Gastroesophageal sphincter (tissue), 4 donors: ENCODE data around the gene PIGX. TPM values are rescaled to one million over a fixed set of nuclear protein-coding genes. Genes with fewer than 3 reads are reported as not detected.

Source experiments
- ATAC-seq: fragments of 150-250 bp; one replicate; pipeline ENCODE4 v1.9.1; 2016; ENCODE audit warnings: mild to moderate bottlenecking, moderate library complexity
- H3K27ac ChIP-seq, 4 donors: fragments of 200-600 bp; sonication (generic) in 3 of 4; 1 replicate in 3 of 4; 2 replicates in 1 of 4; pipeline ENCODE4 v1.5.1; 2016 to 2019
- H3K27me3 ChIP-seq: fragments of 200-600 bp; sonication (generic); one replicate; pipeline ENCODE4 v1.5.1; 2019
- H3K36me3 ChIP-seq, 2 donors: fragments of 200-600 bp; sonication (generic); one replicate each; pipeline ENCODE4 v1.5.1; 2019; ENCODE audit warnings: control low read depth in 1 of 2
- H3K4me1 ChIP-seq, 3 donors: fragments of 200-600 bp; sonication (generic); 1 replicate in 2 of 3; 2 replicates in 1 of 3; pipeline ENCODE4 v1.5.1; 2016 to 2019; ENCODE audit warnings: control low read depth in 2 of 3
- H3K4me3 ChIP-seq, 2 donors: fragments of 200-600 bp; sonication (generic); one replicate each; pipeline ENCODE4 v1.5.1; 2019; ENCODE audit warnings: mild to moderate bottlenecking in 1 of 2, moderate library complexity in 1 of 2
- H3K9me3 ChIP-seq, 3 donors: fragments of 200-600 bp; sonication (generic); one replicate each; pipeline ENCODE4 v1.5.1; 2017 to 2019; ENCODE audit warnings: control low read depth in 2 of 3
- EP300 ChIP-seq: sonication (generic); formaldehyde crosslinking; IDR thresholded peaks from one replicate; pipeline ENCODE4 v1.6.1; 2017; ENCODE audit warnings: antibody characterized with exemption, mild to moderate bottlenecking
- POLR2A ChIP-seq, 2 donors: fragments of 450-650 bp; IDR thresholded peaks; one replicate each; pipeline ENCODE4 v1.6.1; 2017; ENCODE audit warnings: antibody characterized with exemption in 2 of 2, mild to moderate bottlenecking in 2 of 2, moderate library complexity in 1 of 2
- POLR2AphosphoS5 ChIP-seq: sonication (generic); formaldehyde crosslinking; IDR thresholded peaks from one replicate; pipeline ENCODE4 v1.6.1; 2017; ENCODE audit warnings: antibody characterized with exemption
- WGBS, 2 donors: methylation state at CpG; one replicate each; pipeline ENCODE4 v1.1.5; 2018; ENCODE audit warnings: low coverage in 1 of 2; 5-methylcytosine and 5-hydroxymethylcytosine counted together
- total RNA-seq, 4 donors: library from RNA; depleted of rRNA; stranded (reverse); fragments of >200 nt; gene quantifications; one replicate each; pipeline ENCODE4 v1.1.0, GENCODE V29; 2016
- TF ChIP-seq, protein P1 (sequence below), 4 experiments: fragments of 200-600 bp in 2 of 4; fragments of 450-650 bp in 2 of 4; sonication (generic) in 1 of 4; IDR thresholded peaks; one replicate each; pipeline ENCODE4 v1.5.1; 2017 to 2019; ENCODE audit warnings: antibody characterized with exemption in 4 of 4, mild to moderate bottlenecking in 2 of 4, moderate library complexity in 2 of 4

Gene PIGX
- total RNA-seq, 4 donors from 2014 or later: 23.8 to 35.6 (median 30.4) TPM

DNA sequence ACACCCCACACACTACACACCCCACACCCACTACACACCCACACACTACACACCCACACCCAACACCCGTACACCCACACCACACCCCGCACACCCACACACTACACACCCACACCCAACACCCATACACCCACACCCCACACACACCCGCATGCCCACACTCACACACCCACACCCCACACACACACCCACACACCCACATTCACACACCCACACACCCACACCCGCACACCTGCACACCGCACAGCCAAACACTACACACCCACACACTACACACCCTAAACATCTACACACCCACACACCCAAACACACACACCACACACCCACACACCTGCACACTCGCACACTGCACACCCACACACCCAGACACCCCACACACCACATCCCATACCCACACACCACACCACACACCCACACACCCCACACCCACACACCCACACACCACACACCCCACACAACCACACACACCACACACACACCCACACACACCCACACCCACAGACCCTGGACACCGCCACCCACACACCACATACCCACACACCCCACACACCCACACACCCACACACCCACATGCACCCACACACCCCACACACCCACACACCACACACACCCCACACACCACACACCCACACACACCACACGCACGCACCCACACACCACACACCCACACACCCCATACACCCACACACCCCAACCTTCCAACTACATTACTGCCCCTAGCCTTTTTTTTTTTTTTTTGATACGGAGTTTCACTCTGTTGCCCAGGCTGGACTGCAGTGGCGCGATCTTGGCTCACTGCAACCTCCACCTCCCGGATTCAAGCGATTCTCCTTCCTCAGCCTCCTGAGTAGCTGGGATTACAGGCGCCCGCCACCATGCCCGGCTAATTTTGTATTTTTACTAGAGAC lies 17.0 kb upstream of the PIGX start:
- no peak for ATAC-seq
- Histone ChIP-seq H3K4me1 (no peaks in the 10 kb centered on the region), H3K4me3 (no peak overlapping the region), H3K27ac (no peak overlapping the region), H3K27me3 (no peaks in the 10 kb centered on the region), H3K9me3 (no peaks in the 10 kb centered on the region), H3K36me3 (no peaks in the 10 kb centered on the region)
- TF ChIP-seq POLR2A (IDR thresholded peaks at IDR 0.05) (no peak), POLR2AphosphoS5 (no peak), EP300 (no peak)
- TF ChIP-seq, protein P1, sequence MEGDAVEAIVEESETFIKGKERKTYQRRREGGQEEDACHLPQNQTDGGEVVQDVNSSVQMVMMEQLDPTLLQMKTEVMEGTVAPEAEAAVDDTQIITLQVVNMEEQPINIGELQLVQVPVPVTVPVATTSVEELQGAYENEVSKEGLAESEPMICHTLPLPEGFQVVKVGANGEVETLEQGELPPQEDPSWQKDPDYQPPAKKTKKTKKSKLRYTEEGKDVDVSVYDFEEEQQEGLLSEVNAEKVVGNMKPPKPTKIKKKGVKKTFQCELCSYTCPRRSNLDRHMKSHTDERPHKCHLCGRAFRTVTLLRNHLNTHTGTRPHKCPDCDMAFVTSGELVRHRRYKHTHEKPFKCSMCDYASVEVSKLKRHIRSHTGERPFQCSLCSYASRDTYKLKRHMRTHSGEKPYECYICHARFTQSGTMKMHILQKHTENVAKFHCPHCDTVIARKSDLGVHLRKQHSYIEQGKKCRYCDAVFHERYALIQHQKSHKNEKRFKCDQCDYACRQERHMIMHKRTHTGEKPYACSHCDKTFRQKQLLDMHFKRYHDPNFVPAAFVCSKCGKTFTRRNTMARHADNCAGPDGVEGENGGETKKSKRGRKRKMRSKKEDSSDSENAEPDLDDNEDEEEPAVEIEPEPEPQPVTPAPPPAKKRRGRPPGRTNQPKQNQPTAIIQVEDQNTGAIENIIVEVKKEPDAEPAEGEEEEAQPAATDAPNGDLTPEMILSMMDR (IDR thresholded peaks at IDR 0.05): no peak
- WGBS, 2 donors: 85 to 87% methylated on average over 7 to 9 of the region's 17 CpGs

DNA sequence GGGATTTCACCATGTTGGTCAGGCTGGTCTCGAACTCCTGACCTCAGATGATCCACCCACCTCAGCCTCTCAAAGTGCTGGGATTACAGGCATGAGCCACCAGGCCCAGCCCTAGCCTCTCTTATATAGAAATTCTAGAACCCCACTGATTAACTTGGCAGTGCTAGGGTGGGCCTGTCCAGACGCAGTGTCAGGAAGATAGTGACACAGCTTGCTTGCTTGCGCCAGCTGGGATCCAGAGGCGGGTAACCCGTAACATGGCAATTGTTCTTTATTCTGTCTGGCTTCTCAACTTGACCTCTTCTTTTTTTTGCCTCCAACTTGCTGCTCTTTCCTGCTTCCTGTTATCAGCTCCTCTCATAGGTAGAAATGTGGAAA lies 16.3 kb upstream of the PIGX start:
- ATAC-seq: no peak
- H3K27me3 ChIP-seq: no peaks in the 10 kb centered on the region
- no peak overlapping the region for H3K27ac ChIP-seq
- TF ChIP-seq EP300 (no peak), POLR2AphosphoS5 (no peak)
- no peaks in the 10 kb centered on the region for H3K4me1 ChIP-seq
- H3K36me3 ChIP-seq: no peaks in the 10 kb centered on the region
- no peaks in the 10 kb centered on the region for H3K9me3 ChIP-seq
- 100% methylated on average over 2 of the region's 5 CpGs; no CpG with 5 or more reads in 1 of the 2 donors for WGBS, 2 donors
- no peak overlapping the region for H3K4me3 ChIP-seq

DNA sequence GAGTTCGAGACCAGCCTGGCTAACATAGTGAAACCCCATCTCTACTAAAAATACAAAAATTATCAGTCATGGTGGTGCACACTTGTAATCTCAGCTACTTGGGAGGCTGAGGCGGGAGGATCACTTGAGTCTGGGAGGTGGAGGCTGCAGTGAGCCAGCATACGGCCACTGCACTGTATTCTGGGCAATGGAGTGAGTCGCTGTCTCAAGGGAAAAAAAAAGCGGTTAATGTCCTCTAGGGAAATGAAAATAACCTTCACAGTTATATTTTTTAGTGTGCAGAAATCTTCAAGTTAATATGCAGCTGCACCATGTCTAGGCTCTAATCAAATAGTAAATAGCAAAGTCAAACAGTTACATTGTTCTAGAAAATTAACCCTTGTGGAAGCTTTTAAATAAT lies 14.9 kb upstream of the PIGX start:
- H3K4me3 ChIP-seq: no peak overlapping the region

DNA sequence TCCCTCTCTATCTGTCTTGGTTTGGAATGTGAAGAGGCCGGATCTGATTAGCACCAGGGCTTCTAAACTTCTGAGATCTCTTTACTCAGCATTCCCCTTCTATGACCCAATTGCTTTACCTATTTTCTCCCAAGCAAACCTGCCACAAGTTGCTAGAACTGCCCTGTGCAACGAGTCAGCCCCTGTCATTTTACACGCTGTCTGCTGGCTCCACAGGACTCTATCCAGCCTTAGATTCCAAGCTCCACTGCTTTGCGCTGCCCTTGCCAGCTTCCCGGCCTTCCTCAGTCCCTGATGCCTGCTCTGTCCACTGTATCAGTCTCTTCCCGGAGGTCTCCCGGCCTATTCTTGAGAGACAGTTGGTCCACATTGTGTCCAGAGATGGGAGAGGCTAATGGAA lies 12.4 kb upstream of the PIGX start:
- ATAC-seq: no peak
- Histone ChIP-seq H3K4me3 (no peak overlapping the region), H3K4me1 (no peaks in the 10 kb centered on the region), H3K27me3 (no peaks in the 10 kb centered on the region), H3K27ac (no peak overlapping the region), H3K9me3 (no peaks in the 10 kb centered on the region), H3K36me3 (no peaks in the 10 kb centered on the region)
- 79% methylated on average over 7 of the region's 7 CpGs for WGBS, 2 donors
- TF ChIP-seq EP300: no peak
- no peak for TF ChIP-seq POLR2A (IDR thresholded peaks at IDR 0.05)
- TF ChIP-seq, protein P1 (IDR thresholded peaks at IDR 0.05): no peak
- no peak for TF ChIP-seq POLR2AphosphoS5

More for the DNA sequence above, 14.9 kb upstream of the PIGX start:
- ATAC-seq: no peak
- H3K36me3 ChIP-seq: no peaks in the 10 kb centered on the region
- H3K27ac ChIP-seq: no peak overlapping the region
- WGBS, 2 donors: 70 to 96% methylated on average over 5 of the region's 5 CpGs
- H3K27me3 ChIP-seq: no peaks in the 10 kb centered on the region
- TF ChIP-seq POLR2AphosphoS5 (no peak), EP300 (no peak), POLR2A (IDR thresholded peaks at IDR 0.05) (no peak)
- TF ChIP-seq, protein P1 (IDR thresholded peaks at IDR 0.05): no peak
- H3K9me3 ChIP-seq: no peaks in the 10 kb centered on the region
- H3K4me1 ChIP-seq: no peaks in the 10 kb centered on the region

DNA sequence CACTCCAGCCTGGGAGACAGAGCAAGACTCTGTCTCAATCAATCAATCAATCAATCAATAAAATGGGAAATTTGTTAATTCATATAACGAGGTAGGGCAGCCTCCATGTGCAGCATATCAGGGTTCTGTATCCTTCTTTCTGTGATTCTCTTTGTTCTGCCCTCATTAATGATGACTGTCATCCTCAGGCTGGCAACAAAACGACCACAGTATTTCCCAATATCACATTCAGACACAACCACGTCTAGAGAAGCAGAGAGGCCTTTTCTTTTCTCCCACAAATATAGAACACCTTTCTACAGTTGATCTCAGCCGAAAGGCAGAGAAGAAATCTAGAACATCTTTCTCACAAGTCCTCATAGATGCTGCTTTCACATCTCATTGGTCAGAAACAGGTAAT lies 11.4 kb upstream of the PIGX start:
- no peaks in the 10 kb centered on the region for H3K9me3 ChIP-seq
- H3K36me3 ChIP-seq: no peaks in the 10 kb centered on the region
- no peak overlapping the region for H3K4me3 ChIP-seq
- no peaks in the 10 kb centered on the region for H3K27me3 ChIP-seq
- no peak overlapping the region for H3K27ac ChIP-seq
- ATAC-seq: no peak
- 82 to 83% methylated on average over 2 to 4 of the region's 4 CpGs for WGBS, 2 donors
- H3K4me1 ChIP-seq: no peaks in the 10 kb centered on the region
- no peak for TF ChIP-seq POLR2AphosphoS5
- no peak for TF ChIP-seq POLR2A (IDR thresholded peaks at IDR 0.05)

DNA sequence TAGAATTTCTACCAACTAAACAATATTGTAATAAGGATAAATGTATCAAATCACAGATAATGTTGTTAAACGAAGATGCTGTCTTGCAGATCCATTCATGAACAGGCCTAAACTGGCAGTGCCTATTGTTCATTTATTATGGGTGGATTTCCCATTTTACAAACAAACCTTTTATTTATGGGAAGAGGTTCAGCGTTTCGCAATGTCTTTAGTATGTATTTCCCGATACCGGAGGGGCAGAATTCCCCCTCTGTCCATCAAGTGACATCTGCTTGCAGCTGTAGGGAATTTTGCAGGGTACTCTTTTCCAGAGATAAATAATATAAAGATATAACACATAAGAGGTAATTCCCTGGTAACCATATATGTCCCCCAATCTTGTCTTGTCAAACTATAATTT lies 5.8 kb upstream of the PIGX start:
- H3K36me3 ChIP-seq: no peaks in the 10 kb centered on the region
- no peak for ATAC-seq
- H3K4me3 ChIP-seq: no peak overlapping the region
- no peaks in the 10 kb centered on the region for H3K9me3 ChIP-seq
- H3K27ac ChIP-seq: no peak overlapping the region
- peaks cover 0 to 8% (median 3%) of the 10 kb centered on the region in 3 donors for H3K4me1 ChIP-seq
- TF ChIP-seq EP300 (no peak), POLR2A (IDR thresholded peaks at IDR 0.05) (no peak), POLR2AphosphoS5 (no peak)
- TF ChIP-seq, protein P1 (IDR thresholded peaks at IDR 0.05): no peak
- 79 to 83% methylated on average over 5 of the region's 5 CpGs for WGBS, 2 donors
- no peaks in the 10 kb centered on the region for H3K27me3 ChIP-seq
